ENCODE data around the gene FLOT2. TPM values are rescaled to one million over a fixed set of nuclear protein-coding genes. Genes with fewer than 3 reads are reported as not detected.
A peak's percentile ranks its signal among the peaks of the same experiment; 100 is the strongest.
"Not testable (repeated sequence)": the region's sequence is repeated elsewhere in the genome, so short reads cannot be mapped to it uniquely, and the experiment has no call there.

FLOT2 gene
- total RNA-seq, 2 experiments from 2014 or later, result 143 to 191 TPM

DNA sequence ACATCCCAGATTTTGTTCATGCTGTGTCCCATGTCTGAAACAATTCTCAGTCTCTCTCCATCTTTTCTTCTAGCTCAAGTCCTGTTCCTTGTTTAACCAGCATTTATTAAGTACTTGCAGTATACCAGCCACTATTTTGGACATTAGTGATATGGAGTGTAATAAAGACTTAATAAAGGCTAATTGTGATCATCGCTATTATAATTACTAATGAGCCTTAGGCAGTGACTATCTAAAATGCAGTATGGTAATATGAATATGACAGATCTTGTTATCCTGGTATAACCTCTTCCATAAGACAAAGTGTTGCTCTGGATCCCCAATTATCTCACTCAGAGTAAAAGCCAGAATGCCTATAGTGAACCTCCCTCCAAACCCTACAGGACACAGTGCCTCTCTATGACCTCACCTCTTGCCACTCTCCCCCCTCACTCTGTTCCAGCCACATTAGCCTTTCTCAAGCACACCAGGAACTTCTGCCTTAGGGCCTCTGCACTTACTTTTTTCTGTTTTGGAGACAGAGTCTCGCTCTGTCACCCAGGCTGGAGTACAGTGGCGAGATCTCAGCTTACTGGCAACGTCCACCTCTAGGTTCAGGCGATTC is 1.8 kb upstream of the FLOT2 start:
- ATAC-seq, result no peak
- CTCF ChIA-PET, result interaction anchor here (0.7 to 7.8 kb wide), 9 partner anchors 9 to 172 kb away, joined by 3 to 68 read pairs (median 7); partner anchors contain the start of genes NEK8, PHF12 and TLCD1
- Mint-ChIP-seq H3K9me3 (ENCODE audit: low read depth) (no peaks in the 10 kb centered on the region), H3K4me1 (peaks cover 57% of the 10 kb centered on the region), H3K27me3 (no peaks in the 10 kb centered on the region), H3K4me3 (no peak overlapping the region), H3K36me3 (peaks cover 26% of the 10 kb centered on the region), H3K27ac (peak overlapping the region; percentile 31)
- no peak for DNase-seq

- Mint-ChIP-seq H3K27ac (peak overlapping the region; percentile 46), H3K9me3 (ENCODE audit: low read depth) (no peaks in the 10 kb centered on the region), H3K4me1 (peaks cover 58% of the 10 kb centered on the region), H3K36me3 (peaks cover 28% of the 10 kb centered on the region), H3K27me3 (no peaks in the 10 kb centered on the region), H3K4me3 (peak overlapping the region; percentile 10)
- CTCF ChIA-PET, result interaction anchor here (1.1 to 7.8 kb wide), 12 partner anchors 10 to 219 kb away, joined by 3 to 68 read pairs (median 10); partner anchors contain the start of genes FAM222B, NEK8, PHF12 and TLCD1
- no peak for ATAC-seq
- DNase-seq, result no peak
Measured at GRCh38 chr17:28898527-28898955, 1.0 kb upstream of the FLOT2 start.

GRCh38 chr17:28897769-28898526 is 415 bp upstream of the FLOT2 start:
- Mint-ChIP-seq H3K27me3 (no peaks in the 10 kb centered on the region), H3K9me3 (ENCODE audit: low read depth) (no peaks in the 10 kb centered on the region), H3K27ac (peak overlapping the region; percentile 93), H3K36me3 (peaks cover 32% of the 10 kb centered on the region), H3K4me3 (peak overlapping the region; percentile 91), H3K4me1 (peaks cover 59% of the 10 kb centered on the region)
- peak; percentile 67 for DNase-seq
- ATAC-seq, result no peak
- CTCF ChIA-PET, result interaction anchor here (0.8 to 7.8 kb wide), 18 partner anchors 10 to 219 kb away, joined by 3 to 68 read pairs (median 6); partner anchors contain the start of genes FAM222B, NEK8, PHF12 and TLCD1

DNA sequence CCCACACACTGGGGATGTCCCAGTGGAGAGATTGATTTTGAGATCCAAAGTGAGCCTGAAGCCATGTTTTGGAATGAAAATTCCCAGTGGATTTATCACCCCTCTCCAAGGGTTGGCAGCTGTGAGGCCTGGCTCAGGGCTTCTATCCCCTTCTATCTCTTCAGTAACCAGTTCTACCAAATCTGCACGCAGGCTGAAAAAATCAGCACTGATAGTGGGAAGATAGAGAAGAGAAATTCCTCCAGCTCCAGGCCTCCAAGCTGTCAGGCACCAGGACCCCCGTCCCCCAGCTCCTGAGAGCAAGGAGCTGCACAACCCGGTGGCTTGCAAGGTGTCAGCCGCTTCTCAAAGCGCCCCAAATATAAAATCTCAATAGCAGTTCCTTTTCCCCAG is 1.0 kb downstream of the FLOT2 start:
- H3K36me3 Mint-ChIP-seq, result peaks cover 32% of the 10 kb centered on the region
- CTCF ChIA-PET, result interaction anchor here (0.7 to 4.6 kb wide), 10 partner anchors 12 to 221 kb away, joined by 3 to 37 read pairs (median 6); partner anchors contain the start of genes FAM222B, NEK8 and TLCD1
- H3K27ac Mint-ChIP-seq, result peak overlapping the region; percentile 93
- no peak for DNase-seq
- H3K4me3 Mint-ChIP-seq, result peak overlapping the region; percentile 91
- H3K9me3 Mint-ChIP-seq (ENCODE audit: low read depth), result no peaks in the 10 kb centered on the region
- peaks cover 63% of the 10 kb centered on the region for H3K4me1 Mint-ChIP-seq
- H3K27me3 Mint-ChIP-seq, result no peaks in the 10 kb centered on the region
- ATAC-seq, result no peak

DNA sequence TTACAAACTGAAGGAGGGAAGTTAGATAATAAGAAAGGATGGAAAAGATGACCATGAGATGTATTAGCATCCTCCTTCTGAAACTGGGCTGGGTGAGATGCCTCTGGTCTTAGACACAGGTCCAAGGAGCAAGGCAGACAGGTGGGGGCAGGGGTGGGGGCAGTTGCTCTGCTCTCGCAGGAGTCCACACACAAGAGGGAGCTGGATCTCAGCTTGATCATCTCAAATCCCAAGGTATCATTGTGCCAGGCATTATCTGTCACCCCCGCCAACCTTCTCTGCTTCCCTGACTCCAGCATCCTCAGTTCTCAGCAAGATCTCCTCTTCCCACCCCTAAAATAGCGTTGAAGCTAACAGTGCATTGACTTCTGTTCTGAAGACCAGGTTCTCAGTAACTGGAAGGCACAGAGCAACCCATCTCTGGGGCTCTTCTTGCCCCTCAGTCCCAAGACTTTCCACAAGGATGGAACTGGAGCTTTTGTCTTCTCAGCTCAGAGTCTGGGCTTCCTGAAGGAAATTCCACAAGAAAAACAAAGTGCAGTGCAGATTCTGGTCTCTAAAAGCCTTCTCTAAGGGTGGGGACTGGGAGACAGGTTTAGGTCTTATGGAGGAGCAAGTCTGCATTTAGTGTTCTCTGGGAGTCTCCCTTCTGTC is 1.6 kb downstream of the FLOT2 start:
- peaks cover 35% of the 10 kb centered on the region for H3K36me3 Mint-ChIP-seq
- CTCF ChIA-PET, result interaction anchor here (0.8 to 4.6 kb wide), 9 partner anchors 12 to 168 kb away, joined by 3 to 37 read pairs (median 4); partner anchors contain the start of genes FAM222B, NEK8 and TLCD1
- H3K4me3 Mint-ChIP-seq, result peak overlapping the region; percentile 91
- peak overlapping the region; percentile 93 for H3K27ac Mint-ChIP-seq
- H3K27me3 Mint-ChIP-seq, result no peaks in the 10 kb centered on the region
- DNase-seq (no peak), ATAC-seq (no peak)
- no peaks in the 10 kb centered on the region for H3K9me3 Mint-ChIP-seq (ENCODE audit: low read depth)
- peaks cover 66% of the 10 kb centered on the region for H3K4me1 Mint-ChIP-seq

- not testable (repeated sequence) for DNase-seq; H3K27me3 Mint-ChIP-seq; H3K9me3 Mint-ChIP-seq (ENCODE audit: low read depth)
- CTCF ChIA-PET, result interaction anchor here (0.7 to 2.8 kb wide), 16 partner anchors 10 to 167 kb away, joined by 3 to 28 read pairs (median 4); partner anchors contain the start of genes DHRS13 and TLCD1
- Mint-ChIP-seq H3K4me3 (peak overlapping the region; percentile 70), H3K36me3 (peaks cover 23% of the 10 kb centered on the region), H3K27ac (peak overlapping the region; percentile 100), H3K4me1 (peaks cover 63% of the 10 kb centered on the region)
- peak; percentile 21 for ATAC-seq
Measured at GRCh38 chr17:28893248-28894183, 4.0 kb downstream of the FLOT2 start.

DNA sequence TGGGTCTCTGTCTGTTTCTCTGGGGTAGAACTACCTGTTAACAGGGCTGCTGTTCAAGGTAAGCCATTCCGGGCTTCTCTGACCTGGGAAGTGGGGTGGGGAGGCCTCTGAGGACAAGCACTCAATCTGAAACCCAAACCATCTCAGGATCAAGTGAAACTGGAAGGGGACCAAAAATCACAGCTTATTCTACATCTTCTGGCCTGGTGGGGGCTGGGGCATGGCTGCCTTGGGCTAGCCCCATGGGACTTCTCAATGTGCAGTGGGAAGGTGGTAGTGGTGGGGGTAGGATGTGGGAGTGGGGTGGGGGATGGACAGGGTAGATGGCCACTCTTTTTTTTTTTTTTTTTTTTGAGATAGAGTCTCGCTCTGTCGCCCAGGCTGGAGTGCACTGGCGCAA is 5.5 kb downstream of the FLOT2 start:
- CTCF ChIA-PET, result interaction anchor here (0.8 to 2.0 kb wide), 5 partner anchors 21 to 402 kb away, joined by 3 to 20 read pairs (median 5); partner anchors contain the start of genes FAM222B and TLCD1
- Mint-ChIP-seq H3K4me1 (peaks cover 56% of the 10 kb centered on the region), H3K4me3 (no peak overlapping the region), H3K27ac (peak overlapping the region; percentile 68), H3K27me3 (no peaks in the 10 kb centered on the region), H3K9me3 (ENCODE audit: low read depth) (no peaks in the 10 kb centered on the region), H3K36me3 (peaks cover 23% of the 10 kb centered on the region)
- no peak for ATAC-seq
- no peak for DNase-seq

DNA sequence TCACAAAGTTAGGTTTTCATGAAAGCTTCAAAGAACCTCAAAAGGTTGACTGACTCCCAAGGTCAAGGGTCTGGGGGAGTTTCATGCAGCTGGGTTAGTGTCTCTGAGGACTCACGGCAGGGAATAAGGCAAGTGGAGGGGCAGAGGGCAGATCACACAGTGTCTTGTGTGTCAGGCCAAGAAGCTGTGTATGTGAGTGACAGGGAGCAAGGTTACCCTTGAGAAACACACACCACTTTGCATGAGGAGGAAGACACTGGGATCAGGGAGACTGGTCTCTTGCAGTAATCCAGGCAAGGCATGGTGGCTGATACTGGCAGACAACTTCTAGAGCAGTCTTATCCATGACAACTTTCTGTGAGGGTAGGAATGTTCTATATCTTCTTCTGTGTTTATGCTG is 6.3 kb downstream of the FLOT2 start:
- H3K4me1 Mint-ChIP-seq, result peaks cover 52% of the 10 kb centered on the region
- peak overlapping the region; percentile 68 for H3K27ac Mint-ChIP-seq
- H3K36me3 Mint-ChIP-seq, result peaks cover 23% of the 10 kb centered on the region
- H3K27me3 Mint-ChIP-seq, result no peaks in the 10 kb centered on the region
- CTCF ChIA-PET, result interaction anchor here (0.9 to 2.8 kb wide), 4 partner anchors 10 to 165 kb away, joined by 3 to 11 read pairs (median 6); no protein-coding TSS in a partner anchor
- no peak for DNase-seq
- no peak for ATAC-seq
- H3K4me3 Mint-ChIP-seq, result no peak overlapping the region
- H3K9me3 Mint-ChIP-seq (ENCODE audit: low read depth), result no peaks in the 10 kb centered on the region

- Mint-ChIP-seq H3K4me3 (no peak overlapping the region), H3K27me3 (no peaks in the 10 kb centered on the region), H3K36me3 (peaks cover 21% of the 10 kb centered on the region), H3K4me1 (peaks cover 42% of the 10 kb centered on the region), H3K27ac (peak overlapping the region; percentile 27), H3K9me3 (ENCODE audit: low read depth) (no peaks in the 10 kb centered on the region)
- ATAC-seq (no peak), DNase-seq (no peak)
- CTCF ChIA-PET, result interaction anchor here (0.7 to 2.8 kb wide), 5 partner anchors 9 to 163 kb away, joined by 3 to 11 read pairs (median 3); partner anchors contain the start of gene TLCD1
Measured at GRCh38 chr17:28889996-28890395, 7.5 kb downstream of the FLOT2 start.

- ATAC-seq, result no peak
- Mint-ChIP-seq H3K4me3 (no peak overlapping the region), H3K9me3 (ENCODE audit: low read depth) (no peaks in the 10 kb centered on the region), H3K27ac (no peak overlapping the region), H3K27me3 (no peaks in the 10 kb centered on the region), H3K36me3 (peaks cover 21% of the 10 kb centered on the region), H3K4me1 (peaks cover 39% of the 10 kb centered on the region)
- DNase-seq, result no peak
- CTCF ChIA-PET, result interaction anchor here (2.8 kb wide), 1 partner anchor 13 kb away, joined by 11 read pairs; no protein-coding TSS in a partner anchor
Measured at GRCh38 chr17:28888832-28889231, 8.7 kb downstream of the FLOT2 start.

DNA sequence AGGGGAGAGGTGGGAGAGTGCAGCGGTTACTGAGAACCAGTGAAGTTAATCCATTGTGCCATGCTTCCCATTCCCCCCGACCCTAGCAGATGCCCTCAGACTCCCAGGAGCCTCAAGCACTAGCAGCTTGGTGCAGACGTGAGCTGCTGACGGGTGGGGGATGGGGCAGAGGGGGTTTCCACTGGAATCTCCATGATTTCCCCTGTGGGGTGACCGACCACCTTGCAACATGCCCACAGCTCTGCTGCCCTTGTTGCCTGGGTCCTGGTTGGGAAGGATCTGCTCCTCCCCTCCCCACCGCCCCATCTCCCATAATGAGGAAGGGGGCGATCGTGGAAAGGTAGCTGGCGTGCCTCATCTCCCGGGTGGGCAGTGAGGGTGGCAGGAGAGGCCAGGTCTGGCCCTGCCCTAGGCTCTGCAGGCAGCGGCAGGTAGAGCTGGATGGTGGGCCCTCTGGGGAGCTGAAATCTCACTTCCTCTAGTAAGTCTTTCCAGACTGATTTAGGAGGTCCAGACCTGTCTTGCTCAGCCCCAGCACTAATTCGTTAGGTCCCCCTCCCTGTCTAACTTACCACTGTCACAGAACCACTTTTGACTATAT is 9.6 kb downstream of the FLOT2 start:
- Mint-ChIP-seq H3K4me1 (peaks cover 30% of the 10 kb centered on the region), H3K9me3 (ENCODE audit: low read depth) (no peaks in the 10 kb centered on the region), H3K36me3 (peaks cover 16% of the 10 kb centered on the region), H3K4me3 (no peak overlapping the region), H3K27ac (no peak overlapping the region), H3K27me3 (no peaks in the 10 kb centered on the region)
- no peak for DNase-seq
- ATAC-seq, result no peak
- CTCF ChIA-PET, result no interaction called here

DNA sequence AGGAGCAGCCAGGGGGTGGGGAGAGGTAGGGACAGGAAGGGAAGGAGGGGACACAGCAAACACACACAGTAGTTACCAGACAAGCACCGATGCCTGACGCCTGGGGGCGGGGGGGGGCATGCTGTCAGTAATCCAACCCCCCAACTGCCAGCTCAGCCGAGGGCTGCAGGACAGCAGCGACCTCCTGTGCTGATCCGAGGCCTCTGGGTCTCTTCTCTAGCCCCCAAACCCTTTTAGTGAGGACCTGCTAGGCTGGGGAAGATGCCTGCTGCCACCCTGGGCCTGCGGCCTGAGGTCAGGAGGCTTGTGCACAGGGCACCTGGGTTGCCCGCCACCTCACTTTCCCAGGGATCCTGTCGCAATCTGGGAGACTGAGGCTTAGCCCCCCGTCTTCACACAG is 11.6 kb downstream of the FLOT2 start:
- Mint-ChIP-seq H3K4me1 (peaks cover 14% of the 10 kb centered on the region), H3K4me3 (no peak overlapping the region), H3K9me3 (ENCODE audit: low read depth) (no peaks in the 10 kb centered on the region), H3K27me3 (no peaks in the 10 kb centered on the region), H3K27ac (no peak overlapping the region), H3K36me3 (peaks cover 17% of the 10 kb centered on the region)
- ATAC-seq (no peak), DNase-seq (no peak)
- CTCF ChIA-PET, result interaction anchor here (1.0 to 2.3 kb wide), 2 partner anchors 18 to 122 kb away, joined by 3 to 6 read pairs; no protein-coding TSS in a partner anchor
